ENCODE measurements around the gene MTO1.
"Not testable (repeated sequence)": the region's sequence is repeated elsewhere in the genome, so short reads cannot be mapped to it uniquely, and the experiment has no call there.

The MTO1 gene

DNA sequence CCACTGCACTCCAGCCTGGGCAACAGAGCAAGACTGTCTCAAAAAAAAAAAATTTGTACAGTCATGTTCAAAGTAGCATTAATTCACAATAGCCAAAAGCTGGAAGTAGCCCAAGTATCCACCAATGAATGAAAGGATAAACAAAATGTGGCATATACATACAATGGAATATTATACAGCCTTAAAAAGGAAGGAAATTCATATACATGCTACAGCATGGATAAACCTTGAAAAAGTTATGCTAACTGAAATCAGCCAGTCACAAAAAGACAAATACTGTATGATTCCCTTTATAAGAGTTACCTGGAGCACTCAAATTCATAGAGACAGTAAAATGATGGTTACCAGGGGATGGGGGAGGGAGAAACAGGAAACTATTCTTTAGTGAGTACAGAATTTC is 43.6 kb downstream of the MTO1 start:
- no peak for DNase-seq (ENCODE audit: low spot score)

GRCh38 chr6:73505705-73506104 is 44.2 kb downstream of the MTO1 start:
- not testable (repeated sequence) for DNase-seq (ENCODE audit: low spot score)

DNA sequence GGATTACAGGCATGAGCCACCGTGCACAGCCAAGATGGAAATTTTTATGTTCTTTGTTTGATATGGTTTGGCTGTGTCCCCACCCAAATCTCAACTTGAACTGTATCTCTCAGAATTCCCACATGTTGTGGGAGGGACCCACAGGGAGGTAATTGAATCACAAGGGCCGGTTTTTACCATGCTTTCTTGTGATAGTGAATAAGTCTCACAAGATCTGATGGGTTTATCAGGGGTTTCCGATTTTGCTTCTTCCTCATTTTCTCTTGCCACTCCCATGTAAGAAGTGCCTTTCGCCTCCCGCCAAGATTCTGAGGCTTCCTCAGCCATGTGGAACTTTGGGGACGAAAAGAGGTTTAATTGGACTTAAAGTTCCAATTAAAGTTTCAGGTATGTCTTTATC is 44.7 kb downstream of the MTO1 start:
- no peak for DNase-seq (ENCODE audit: low spot score)

GRCh38 chr6:73508776-73509175 is 47.2 kb downstream of the MTO1 start:
- no peak for DNase-seq (ENCODE audit: low spot score)

DNA sequence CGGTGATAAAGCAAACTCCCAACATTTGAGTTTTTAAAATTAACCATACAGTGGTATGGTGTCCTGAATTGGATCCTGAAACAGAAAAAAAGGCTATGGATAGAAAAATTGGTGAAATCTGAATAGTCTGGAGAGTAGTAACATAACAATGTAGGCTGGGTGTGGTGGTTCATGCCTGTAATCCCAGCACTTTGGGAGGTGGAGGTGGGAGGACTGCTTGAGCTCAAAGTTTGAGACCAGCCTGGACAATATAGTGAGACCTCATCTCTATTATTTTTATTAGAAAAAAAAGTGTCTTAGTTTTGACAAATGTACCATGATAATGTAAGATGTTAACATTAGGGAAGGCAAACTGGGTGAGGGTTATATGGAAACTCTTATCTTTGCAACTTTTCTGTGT is 48.3 kb downstream of the MTO1 start:
- DNase-seq (ENCODE audit: low spot score), result no peak

- no peak for DNase-seq (ENCODE audit: low spot score)
These were observed 50.3 kb downstream of the MTO1 start for GRCh38 chr6:73511796-73512195.

- DNase-seq (ENCODE audit: low spot score), result peak; percentile 29
These were observed 51.9 kb downstream of the MTO1 start for GRCh38 chr6:73513496-73513854.

DNA sequence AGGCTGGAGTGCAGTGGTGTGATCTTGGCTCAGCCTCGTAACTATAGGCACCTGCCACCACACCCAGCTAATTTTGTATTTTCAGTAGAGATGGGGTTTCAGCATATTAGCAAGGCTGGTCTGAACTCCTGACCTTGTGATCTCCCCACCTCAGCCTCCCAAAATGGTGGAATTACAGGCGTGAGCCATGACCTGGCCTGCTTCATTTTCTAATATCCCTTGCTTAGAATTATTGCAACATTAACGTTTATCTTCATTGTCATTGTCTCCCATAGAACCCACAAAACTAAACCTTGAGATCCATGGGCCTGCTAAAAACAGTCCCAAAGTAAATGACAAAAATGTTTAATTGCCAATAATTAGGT is 53.2 kb downstream of the MTO1 start:
- DNase-seq (ENCODE audit: low spot score), result peak; percentile 18

- no peak for DNase-seq (ENCODE audit: low spot score)
These were observed 53.7 kb downstream of the MTO1 start for GRCh38 chr6:73515204-73515655.

GRCh38 chr6:73516514-73517489 is 55.3 kb downstream of the MTO1 start:
- peak; percentile 4 for DNase-seq (ENCODE audit: low spot score)

DNA sequence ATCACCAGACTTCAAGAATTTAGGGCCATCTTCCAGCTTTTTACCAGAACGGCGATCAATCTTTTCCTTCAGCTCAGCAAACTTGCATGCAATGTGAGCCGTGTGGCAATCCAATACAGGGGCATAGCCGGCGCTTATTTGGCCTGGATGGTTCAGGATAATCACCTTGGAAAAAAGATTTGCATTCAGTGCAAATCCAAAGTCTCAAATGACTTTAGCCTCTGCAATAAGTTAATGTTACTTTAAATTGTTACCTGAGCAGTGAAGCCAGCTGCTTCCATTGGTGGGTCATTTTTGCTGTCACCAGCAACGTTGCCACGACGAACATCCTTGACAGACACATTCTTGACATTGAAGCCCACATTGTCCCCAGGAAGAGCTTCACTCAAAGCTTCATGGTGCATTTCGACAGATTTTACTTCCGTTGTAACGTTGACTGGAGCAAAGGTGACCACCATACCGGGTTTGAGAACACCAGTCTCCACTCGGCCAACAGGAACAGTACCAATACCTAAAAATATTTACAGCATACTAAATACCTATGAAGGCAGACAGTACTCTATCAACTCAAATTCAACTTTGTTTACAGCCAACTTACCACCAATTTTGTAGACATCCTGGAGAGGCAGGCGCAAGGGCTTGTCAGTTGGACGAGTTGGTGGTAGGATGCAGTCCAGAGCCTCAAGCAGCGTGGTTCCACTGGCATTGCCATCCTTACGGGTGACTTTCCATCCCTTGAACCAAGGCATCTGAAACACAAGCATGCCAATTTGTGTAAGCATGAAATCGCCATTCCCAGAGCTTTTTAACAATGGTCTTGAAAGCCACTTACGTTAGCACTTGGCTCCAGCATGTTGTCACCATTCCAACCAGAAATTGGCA is 56.8 kb downstream of the MTO1 start:
- DNase-seq (ENCODE audit: low spot score), result not testable (repeated sequence)

GRCh38 chr6:73518982-73519881 is 57.7 kb downstream of the MTO1 start:
- DNase-seq (ENCODE audit: low spot score), result not testable (repeated sequence)

GRCh38 chr6:73519926-73520687 is 58.6 kb downstream of the MTO1 start:
- DNase-seq (ENCODE audit: low spot score), result peak; percentile 59

DNA sequence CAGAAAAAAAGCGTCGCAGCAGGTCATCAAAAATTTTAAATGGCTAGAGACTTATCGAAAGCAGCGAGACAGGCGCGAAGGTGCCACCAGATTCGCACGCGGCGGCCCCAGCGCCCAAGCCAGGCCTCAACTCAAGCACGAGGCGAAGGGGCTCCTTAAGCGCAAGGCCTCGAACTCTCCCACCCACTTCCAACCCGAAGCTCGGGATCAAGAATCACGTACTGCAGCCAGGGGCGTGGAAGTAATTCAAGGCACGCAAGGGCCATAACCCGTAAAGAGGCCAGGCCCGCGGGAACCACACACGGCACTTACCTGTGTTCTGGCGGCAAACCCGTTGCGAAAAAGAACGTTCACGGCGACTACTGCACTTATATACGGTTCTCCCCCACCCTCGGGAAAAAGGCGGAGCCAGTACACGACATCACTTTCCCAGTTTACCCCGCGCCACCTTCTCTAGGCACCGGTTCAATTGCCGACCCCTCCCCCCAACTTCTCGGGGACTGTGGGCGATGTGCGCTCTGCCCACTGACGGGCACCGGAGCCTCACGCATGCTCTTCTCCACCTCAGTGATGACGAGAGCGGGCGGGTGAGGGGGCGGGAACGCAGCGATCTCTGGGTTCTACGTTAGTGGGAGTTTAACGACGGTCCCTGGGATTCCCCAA is 59.3 kb downstream of the MTO1 start, which contains the start of gene EEF1A1:
Gene EEF1A1 (minus strand): TSS at position 345 of the 663 bp plus-strand sequence. CDS start 1,006 bp downstream, outside the sequence.
- peak; percentile 98 for DNase-seq (ENCODE audit: low spot score)

GRCh38 chr6:73521351-73521985 is 59.9 kb downstream of the MTO1 start:
- peak; percentile 70 for DNase-seq (ENCODE audit: low spot score)

DNA sequence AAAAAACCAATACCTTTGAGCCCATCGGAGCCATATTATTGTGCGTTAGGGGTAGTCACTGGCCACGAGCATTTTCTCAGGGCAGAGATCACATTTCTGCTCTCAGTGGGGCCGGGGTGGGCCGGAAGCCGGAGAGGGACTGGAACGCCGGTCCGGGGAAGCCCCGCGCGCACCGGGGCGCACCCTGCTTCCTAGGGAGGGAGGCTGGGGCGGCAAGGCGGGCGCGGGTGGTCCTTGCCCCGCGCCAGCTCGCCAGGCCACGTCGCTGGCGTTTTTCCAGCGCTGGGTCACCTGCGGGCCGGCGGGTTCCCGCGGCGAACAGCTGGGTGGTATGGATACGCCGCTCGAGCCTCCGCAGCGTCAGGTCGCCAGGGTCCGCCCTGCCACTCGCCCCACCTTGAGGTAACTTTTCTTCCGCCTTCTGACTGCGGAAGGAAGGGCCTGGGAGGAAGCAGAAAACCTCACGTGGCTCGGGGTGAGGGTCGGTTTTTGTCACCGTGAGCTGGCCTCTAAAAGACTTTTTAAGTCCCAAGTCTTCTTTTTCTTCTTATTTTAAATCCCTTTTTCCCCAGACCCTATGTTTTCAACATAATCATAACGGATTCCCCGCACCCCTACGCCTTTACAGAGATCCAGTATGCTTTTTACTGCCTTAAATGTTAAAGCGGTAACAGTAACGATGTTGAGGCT is 62.0 kb downstream of the MTO1 start:
- DNase-seq (ENCODE audit: low spot score), result peak; percentile 72

GRCh38 chr6:73525546-73526330 is 64.2 kb downstream of the MTO1 start:
- DNase-seq (ENCODE audit: low spot score), result no peak

DNA sequence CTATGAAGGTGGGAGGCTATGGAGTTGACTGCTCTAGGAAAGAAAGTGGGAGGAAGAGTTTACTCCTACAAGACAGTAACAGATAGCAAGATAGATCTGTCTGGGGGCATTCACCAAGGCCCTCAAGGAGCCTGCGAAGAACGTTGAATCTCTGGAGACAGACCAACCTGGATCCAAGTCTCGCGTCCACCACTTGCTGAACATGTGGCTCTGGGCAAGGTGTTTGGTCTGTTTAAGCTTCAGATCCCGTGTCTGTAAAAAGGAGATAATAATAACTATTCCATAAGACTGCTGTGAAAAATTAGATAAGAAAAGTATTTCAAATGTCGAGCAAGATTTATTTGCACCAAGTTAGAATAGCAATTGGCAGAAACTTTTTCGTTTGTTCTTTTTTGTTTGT is 67.4 kb downstream of the MTO1 start:
- no peak for DNase-seq (ENCODE audit: low spot score)

Measured in SW480 (cell line).